PC-9 (cell line): ENCODE results near the gene RHOC. TPM values are rescaled to one million over a fixed set of nuclear protein-coding genes. Genes with fewer than 3 reads are reported as not detected.

Experiments
- BruUV-seq: library from RNA; stranded (reverse); fragments of 400-500 nt; replicated peaks from 2 replicates; lab custom pipeline; 2021; lab: Mats Ljungman, UMichigan
- CTCF ChIA-PET: fragments of 300-600 bp; sonication (Branson Sonifier 250); formaldehyde crosslinking; loops from one replicate; lab custom pipeline; 2022; ENCODE audit warnings: antibody characterized with exemption; lab: Charles Lee
- POLR2A ChIA-PET: fragments of 300-600 bp; sonication (Branson Sonifier 250); formaldehyde crosslinking; loops from one replicate; lab custom pipeline; 2022; ENCODE audit warnings: antibody characterized with exemption; ENCODE audit not compliant: unreplicated experiment; lab: Charles Lee
- DNase-seq, 2 experiments: peaks; one replicate each; pipeline versions ENCODE4 v3.0.0 to v3.0.0-alpha.2; 2015 to 2022; ENCODE audit warnings: mixed read lengths in 1 of 2
- H2AFZ ChIP-seq: fragments of 200-600 bp; sonication (generic); 2 replicates; pipeline ENCODE4 v1.8.1; 2017; ENCODE audit warnings: antibody characterized with exemption
- H3F3A ChIP-seq: fragments of 200-600 bp; sonication (generic); 2 replicates; pipeline ENCODE4 v1.8.1; 2017; ENCODE audit warnings: antibody characterized with exemption, mild to moderate bottlenecking, low read depth; ENCODE audit not compliant: insufficient read depth
- H3K27ac ChIP-seq: fragments of 200-600 bp; sonication (generic); 2 replicates; pipeline ENCODE4 v1.6.1; 2016; ENCODE audit warnings: mixed run types
- H3K27me3 ChIP-seq: fragments of 200-600 bp; sonication (generic); 2 replicates; pipeline ENCODE4 v1.6.1; 2016; ENCODE audit warnings: low read depth, mixed run types; ENCODE audit not compliant: insufficient read depth
- H3K36me3 ChIP-seq: fragments of 200-600 bp; sonication (generic); 2 replicates; pipeline ENCODE4 v1.6.1; 2016; ENCODE audit warnings: low read depth, mixed run types
- H3K4me1 ChIP-seq: fragments of 200-600 bp; sonication (generic); replicated peaks from 2 replicates; pipeline ENCODE4 v1.6.1; 2016; ENCODE audit warnings: mixed run types; ENCODE audit not compliant: insufficient read depth
- H3K4me2 ChIP-seq: fragments of 200-600 bp; sonication (generic); 2 replicates; pipeline ENCODE4 v1.6.1; 2017; ENCODE audit warnings: mixed run types
- H3K4me3 ChIP-seq: fragments of 200-600 bp; sonication (generic); 2 replicates; pipeline ENCODE4 v1.6.1; 2016; ENCODE audit warnings: mixed run types
- H3K79me2 ChIP-seq: fragments of 200-600 bp; sonication (generic); 2 replicates; pipeline ENCODE4 v1.6.1; 2017; ENCODE audit warnings: low read depth, mixed run types
- H3K9me2 ChIP-seq: fragments of 200-600 bp; sonication (generic); 2 replicates; pipeline ENCODE4 v1.8.1; 2017; ENCODE audit warnings: mild to moderate bottlenecking; ENCODE audit not compliant: insufficient read depth
- H3K9me3 ChIP-seq: fragments of 200-600 bp; sonication (generic); 2 replicates; pipeline ENCODE4 v1.8.1; 2016; ENCODE audit warnings: low read depth; ENCODE audit not compliant: insufficient read depth
- H4K20me1 ChIP-seq: fragments of 200-600 bp; sonication (generic); 2 replicates; pipeline ENCODE4 v1.8.1; 2017; ENCODE audit not compliant: insufficient read depth
- CTCF ChIP-seq: fragments of 200-600 bp; sonication (generic); conservative IDR thresholded peaks from 2 replicates; pipeline ENCODE4 v1.6.1; 2017; ENCODE audit warnings: mixed run types, antibody characterized with exemption, mild to moderate bottlenecking, moderate library complexity
- EZH2 ChIP-seq: fragments of 200-600 bp; sonication (generic); IDR thresholded peaks from 2 replicates; pipeline ENCODE4 v1.8.0; 2017; ENCODE audit warnings: antibody characterized with exemption, low read depth
- intact Hi-C: fragments of 100-400 bp; cut with micrococcal nuclease; formaldehyde crosslinking; loops from one replicate; pipeline ENCODE4 v1.10.0; 2022; ENCODE audit not compliant: unreplicated experiment
- total RNA-seq: library from RNA; stranded (reverse); gene quantifications from 2 replicates; pipeline ENCODE4 v1.2.3, GENCODE V29; 2021

Gene RHOC
- total RNA-seq, 1 experiment from 2014 or later: 200 TPM

DNA sequence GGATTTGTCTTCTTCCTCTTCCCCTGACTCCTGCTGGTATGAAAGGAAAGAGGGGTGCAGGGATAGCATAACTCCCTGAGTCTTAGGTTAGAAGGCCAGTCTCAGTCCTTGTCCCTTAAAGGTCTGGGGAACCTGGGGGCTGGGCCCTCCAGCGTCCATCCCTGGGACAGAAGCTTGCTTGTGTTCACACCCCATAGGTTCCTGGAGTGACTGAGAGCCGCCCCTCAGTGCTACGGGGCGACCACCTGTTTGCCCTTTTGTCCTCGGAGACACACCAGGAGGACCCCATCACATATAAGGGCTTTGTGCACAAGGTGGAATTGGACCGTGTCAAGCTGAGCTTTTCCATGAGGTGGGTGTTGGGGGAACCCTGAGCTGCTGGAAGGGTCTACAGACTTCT, 13.1 kb downstream of the RHOC start:
- BruUV-seq: no TSS peak
- Histone ChIP-seq H3K27ac (no peak overlapping the region), H2AFZ (no peak overlapping the region), H4K20me1 (no peaks in the 10 kb centered on the region), H3K27me3 (no peaks in the 10 kb centered on the region), H3K4me2 (no peak overlapping the region), H3K9me2 (no peaks in the 10 kb centered on the region), H3K36me3 (peaks cover 10% of the 10 kb centered on the region; the same call in 1 of the 2 replicates), H3F3A (peaks cover 19% of the 10 kb centered on the region; the same call in 1 of the 2 replicates), H3K4me1 (peaks cover 7% of the 10 kb centered on the region), H3K9me3 (no peaks in the 10 kb centered on the region), H3K79me2 (no peaks in the 10 kb centered on the region), H3K4me3 (no peak overlapping the region)
- DNase-seq: no peak
- no peak for TF ChIP-seq EZH2
- ChIA-PET POLR2A (no interaction called here), CTCF (no interaction called here)
- intact Hi-C loops: no loop called here

- ChIA-PET CTCF (no interaction called here), POLR2A (no interaction called here)
- Histone ChIP-seq H3K4me1 (no peaks in the 10 kb centered on the region), H3K36me3 (peaks cover 5% of the 10 kb centered on the region; the same call in 1 of the 2 replicates), H2AFZ (no peak overlapping the region), H3K27ac (no peak overlapping the region), H3K9me2 (no peaks in the 10 kb centered on the region), H3F3A (peaks cover 10% of the 10 kb centered on the region; the same call in 1 of the 2 replicates), H3K79me2 (no peaks in the 10 kb centered on the region), H3K27me3 (no peaks in the 10 kb centered on the region), H3K9me3 (no peaks in the 10 kb centered on the region), H3K4me3 (no peak overlapping the region), H4K20me1 (no peaks in the 10 kb centered on the region), H3K4me2 (no peak overlapping the region)
- DNase-seq: no peak
- TF ChIP-seq EZH2: no peak
- no peak for TF ChIP-seq CTCF
- intact Hi-C loops: no loop called here
- no TSS peak for BruUV-seq
These were observed 14.2 kb downstream of the RHOC start for GRCh38 chr1:112692681-112693080.

DNA sequence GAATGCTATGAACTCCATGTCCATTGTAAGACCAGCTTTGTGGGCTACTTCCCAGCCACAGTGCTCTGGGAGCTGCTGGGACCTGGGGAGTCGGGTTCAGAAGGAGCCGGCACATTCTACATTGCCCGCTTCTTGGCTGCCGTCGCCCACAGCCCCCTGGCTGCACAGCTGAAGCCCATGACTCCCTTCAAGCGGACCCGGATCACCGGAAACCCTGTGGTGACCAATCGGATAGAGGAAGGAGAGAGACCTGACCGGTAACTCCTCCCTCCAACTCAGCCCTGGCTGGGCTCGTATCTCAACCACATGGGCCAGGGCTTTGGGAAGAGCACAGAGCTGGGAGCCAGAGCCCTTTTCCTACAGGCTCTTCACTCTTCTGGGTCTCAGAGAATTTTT, 17.1 kb downstream of the RHOC start:
- Histone ChIP-seq H3K4me1 (no peaks in the 10 kb centered on the region), H3K79me2 (0 out of 2 replicates have a peak, but pooled peaks cover 5% of the 10 kb centered on the region), H3K36me3 (peaks cover 5% of the 10 kb centered on the region; the same call in 1 of the 2 replicates), H3K27ac (no peak overlapping the region), H3F3A (no peaks in the 10 kb centered on the region), H3K4me2 (no peak overlapping the region), H2AFZ (no peak overlapping the region), H3K9me2 (no peaks in the 10 kb centered on the region), H3K4me3 (no peak overlapping the region), H3K27me3 (no peaks in the 10 kb centered on the region), H3K9me3 (no peaks in the 10 kb centered on the region), H4K20me1 (no peaks in the 10 kb centered on the region)
- BruUV-seq: no TSS peak
- CTCF ChIA-PET: no interaction called here
- no peak for DNase-seq
- TF ChIP-seq CTCF (no peak), EZH2 (no peak)
- intact Hi-C loops: no loop called here
- POLR2A ChIA-PET: no interaction called here
